ENCODE measurements around the gene CCR5AS.

Gene CCR5AS

DNA sequence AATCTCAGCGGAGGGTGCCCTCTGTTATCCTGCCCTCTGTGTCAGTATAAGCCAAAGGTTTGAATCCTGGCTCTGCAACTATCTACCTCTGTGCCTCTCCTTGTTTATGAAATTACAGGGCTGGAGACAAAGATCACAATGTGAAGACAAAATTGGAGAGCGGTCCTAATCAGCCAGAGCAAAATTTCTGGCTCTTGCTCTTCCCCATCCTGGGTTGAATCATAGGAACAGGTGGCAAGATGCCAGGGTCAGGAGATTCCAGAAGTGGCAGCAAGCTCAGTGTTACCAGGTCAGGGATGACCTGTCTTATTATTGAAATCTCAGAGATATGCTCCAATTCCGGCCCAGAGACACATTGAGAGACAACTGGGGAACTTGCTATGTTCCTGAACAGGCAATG, 55.2 kb downstream of the CCR5AS start:
- Histone ChIP-seq H3K23ac (ENCODE audit: low read length in 2 of 2) (peak overlapping the region in 1 of 2 experiments; percentile 79), H3K27me3 (ENCODE audit: control insufficient read depth in 1 of 2, insufficient read depth in 1 of 2, low read length in 2 of 2) (peaks cover 46 to 81% of the 10 kb centered on the region in 2 experiments), H3K9me3 (ENCODE audit: control insufficient read depth, low read length) (no peaks in the 10 kb centered on the region), H3K4me1 (ENCODE audit: control insufficient read depth, insufficient read depth, low read depth, low read length) (no peaks in the 10 kb centered on the region), H2AFZ (ENCODE audit: low read depth, low read length) (no peak overlapping the region), H3K4me2 (ENCODE audit: low read length, poor library complexity, severe bottlenecking) (no peak overlapping the region), H3K4me3 (ENCODE audit: insufficient read depth in 1 of 2, low read depth in 1 of 2, low read length in 2 of 2) (no peak overlapping the region), H3K14ac (ENCODE audit: low read length in 2 of 2) (no peak overlapping the region), H4K91ac (ENCODE audit: low read length) (no peak overlapping the region), H2BK12ac (ENCODE audit: low read length in 2 of 2) (no peak overlapping the region), H3K27ac (ENCODE audit: low read length, poor library complexity, severe bottlenecking) (no peak overlapping the region), H4K8ac (ENCODE audit: low read length) (no peak overlapping the region), H2BK120ac (ENCODE audit: low read depth, low read length) (no peak overlapping the region), H2AK5ac (ENCODE audit: low read length, severe bottlenecking) (no peak overlapping the region), H2BK15ac (ENCODE audit: low read depth, poor library complexity, severe bottlenecking) (no peak overlapping the region), H3K18ac (ENCODE audit: low read depth in 1 of 2, low read length in 2 of 2) (no peak overlapping the region), H3K4ac (ENCODE audit: low read depth in 1 of 2, low read length in 2 of 2) (no peak overlapping the region), H3K36me3 (ENCODE audit: control insufficient read depth in 1 of 2, insufficient read depth in 2 of 2, low read depth in 1 of 2, low read length in 2 of 2) (no peaks in the 10 kb centered on the region), H2BK5ac (ENCODE audit: low read depth, low read length, poor library complexity, severe bottlenecking) (no peak overlapping the region), H3K9ac (ENCODE audit: low read length) (no peak overlapping the region), H3K79me1 (replicated peaks; ENCODE audit: low read length, poor library complexity, severe bottlenecking) (no peaks in the 10 kb centered on the region)
- 78% methylated on average over 2 of the region's 3 CpGs for WGBS
- DNase-seq, result no peak

DNA sequence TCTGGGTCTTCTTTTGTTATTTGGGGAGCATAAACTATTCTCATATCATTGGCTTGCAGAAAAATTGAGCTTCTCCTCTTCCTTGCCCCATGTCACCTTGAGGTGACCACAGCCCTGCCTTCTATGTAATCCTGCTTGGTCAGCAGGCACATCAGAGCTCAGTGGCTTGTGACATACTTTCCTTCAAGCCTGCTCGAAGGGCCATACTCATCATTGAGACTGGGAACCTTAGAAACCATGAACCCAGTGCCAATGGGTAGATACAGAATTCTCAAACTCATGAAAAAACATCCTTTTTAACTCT, 56.7 kb downstream of the CCR5AS start:
- no peak overlapping the region for H4K91ac ChIP-seq (ENCODE audit: low read length)
- no peak overlapping the region for H2AK5ac ChIP-seq (ENCODE audit: low read length, severe bottlenecking)
- H3K4me2 ChIP-seq (ENCODE audit: low read length, poor library complexity, severe bottlenecking), result no peak overlapping the region
- no peak overlapping the region for H4K8ac ChIP-seq (ENCODE audit: low read length)
- H2BK15ac ChIP-seq (ENCODE audit: low read depth, poor library complexity, severe bottlenecking), result no peak overlapping the region
- H3K36me3 ChIP-seq (ENCODE audit: control insufficient read depth in 1 of 2, insufficient read depth in 2 of 2, low read depth in 1 of 2, low read length in 2 of 2), result no peaks in the 10 kb centered on the region
- H3K4ac ChIP-seq (ENCODE audit: low read depth in 1 of 2, low read length in 2 of 2), result no peak overlapping the region
- H3K27ac ChIP-seq (ENCODE audit: low read length, poor library complexity, severe bottlenecking), result no peak overlapping the region
- no peak overlapping the region for H2BK120ac ChIP-seq (ENCODE audit: low read depth, low read length)
- H3K18ac ChIP-seq (ENCODE audit: low read depth in 1 of 2, low read length in 2 of 2), result no peak overlapping the region
- no peaks in the 10 kb centered on the region for H3K79me1 ChIP-seq (replicated peaks; ENCODE audit: low read length, poor library complexity, severe bottlenecking)
- no peak overlapping the region for H2BK12ac ChIP-seq (ENCODE audit: low read length in 2 of 2)
- no peak overlapping the region for H3K14ac ChIP-seq (ENCODE audit: low read length in 2 of 2)
- no peak for DNase-seq
- H3K4me1 ChIP-seq (ENCODE audit: control insufficient read depth, insufficient read depth, low read depth, low read length), result no peaks in the 10 kb centered on the region
- H3K9me3 ChIP-seq (ENCODE audit: control insufficient read depth, low read length), result no peaks in the 10 kb centered on the region
- no peak overlapping the region for H2AFZ ChIP-seq (ENCODE audit: low read depth, low read length)
- WGBS, result 43% methylated on average over 1 of the region's 1 CpG
- H3K23ac ChIP-seq (ENCODE audit: low read length in 2 of 2), result no peak overlapping the region
- H3K9ac ChIP-seq (ENCODE audit: low read length), result no peak overlapping the region
- H2BK5ac ChIP-seq (ENCODE audit: low read depth, low read length, poor library complexity, severe bottlenecking), result no peak overlapping the region
- H3K27me3 ChIP-seq (ENCODE audit: control insufficient read depth in 1 of 2, insufficient read depth in 1 of 2, low read length in 2 of 2), result peaks cover 35 to 67% of the 10 kb centered on the region in 2 experiments
- no peak overlapping the region for H3K4me3 ChIP-seq (ENCODE audit: insufficient read depth in 1 of 2, low read depth in 1 of 2, low read length in 2 of 2)

DNA sequence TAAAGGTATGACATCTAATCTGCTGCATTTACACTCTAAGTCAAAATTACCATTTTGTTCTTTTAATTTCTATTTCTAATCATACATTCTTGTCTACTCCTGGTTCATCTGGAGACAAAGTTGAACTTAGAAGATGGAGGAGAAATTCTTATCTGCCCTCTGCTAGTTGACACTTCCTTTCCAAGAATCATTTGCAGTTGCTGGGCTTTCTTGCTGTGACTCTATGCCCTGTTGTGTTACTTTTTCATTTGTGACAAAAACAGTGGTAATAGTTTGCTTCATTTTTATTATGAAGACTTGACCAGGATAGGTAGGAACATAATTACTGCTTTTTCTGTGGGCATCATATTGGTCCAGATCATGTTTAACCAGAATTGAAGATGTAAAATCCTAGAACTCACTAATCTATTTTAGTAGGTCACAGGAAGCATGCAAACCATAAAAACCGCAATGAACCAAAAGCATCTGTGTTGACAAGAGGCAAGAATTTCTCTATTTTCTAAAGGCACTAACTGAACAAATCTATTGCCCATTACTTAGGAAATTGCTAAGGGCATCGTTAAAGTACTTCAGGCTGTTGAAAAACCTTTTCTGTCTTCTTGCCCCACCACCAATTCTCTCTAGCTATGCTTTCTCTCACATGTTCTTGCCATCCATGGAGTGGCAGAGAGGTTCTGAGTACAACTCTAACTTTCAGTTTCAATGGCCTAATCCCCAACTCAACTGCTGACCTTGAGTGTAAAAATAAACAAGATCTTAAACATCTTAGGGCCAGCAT, 57.2 kb downstream of the CCR5AS start:
- Histone ChIP-seq H3K4me2 (ENCODE audit: low read length, poor library complexity, severe bottlenecking) (no peak overlapping the region), H2BK12ac (ENCODE audit: low read length in 2 of 2) (no peak overlapping the region), H2AK5ac (ENCODE audit: low read length, severe bottlenecking) (no peak overlapping the region), H3K4me1 (ENCODE audit: control insufficient read depth, insufficient read depth, low read depth, low read length) (no peaks in the 10 kb centered on the region), H4K91ac (ENCODE audit: low read length) (no peak overlapping the region), H3K36me3 (ENCODE audit: control insufficient read depth in 1 of 2, insufficient read depth in 2 of 2, low read depth in 1 of 2, low read length in 2 of 2) (no peaks in the 10 kb centered on the region), H2AFZ (ENCODE audit: low read depth, low read length) (no peak overlapping the region), H3K4ac (ENCODE audit: low read depth in 1 of 2, low read length in 2 of 2) (no peak overlapping the region), H2BK120ac (ENCODE audit: low read depth, low read length) (no peak overlapping the region), H4K8ac (ENCODE audit: low read length) (no peak overlapping the region), H3K18ac (ENCODE audit: low read depth in 1 of 2, low read length in 2 of 2) (no peak overlapping the region), H2BK5ac (ENCODE audit: low read depth, low read length, poor library complexity, severe bottlenecking) (no peak overlapping the region), H3K79me1 (replicated peaks; ENCODE audit: low read length, poor library complexity, severe bottlenecking) (no peaks in the 10 kb centered on the region), H3K27me3 (ENCODE audit: control insufficient read depth in 1 of 2, insufficient read depth in 1 of 2, low read length in 2 of 2) (peaks cover 31 to 62% of the 10 kb centered on the region in 2 experiments), H3K14ac (ENCODE audit: low read length in 2 of 2) (no peak overlapping the region), H3K9me3 (ENCODE audit: control insufficient read depth, low read length) (no peaks in the 10 kb centered on the region), H3K9ac (ENCODE audit: low read length) (no peak overlapping the region), H3K4me3 (ENCODE audit: insufficient read depth in 1 of 2, low read depth in 1 of 2, low read length in 2 of 2) (no peak overlapping the region), H3K23ac (ENCODE audit: low read length in 2 of 2) (no peak overlapping the region), H2BK15ac (ENCODE audit: low read depth, poor library complexity, severe bottlenecking) (no peak overlapping the region), H3K27ac (ENCODE audit: low read length, poor library complexity, severe bottlenecking) (no peak overlapping the region)
- WGBS, result 61% methylated on average over 2 of the region's 2 CpGs
- no peak for DNase-seq

DNA sequence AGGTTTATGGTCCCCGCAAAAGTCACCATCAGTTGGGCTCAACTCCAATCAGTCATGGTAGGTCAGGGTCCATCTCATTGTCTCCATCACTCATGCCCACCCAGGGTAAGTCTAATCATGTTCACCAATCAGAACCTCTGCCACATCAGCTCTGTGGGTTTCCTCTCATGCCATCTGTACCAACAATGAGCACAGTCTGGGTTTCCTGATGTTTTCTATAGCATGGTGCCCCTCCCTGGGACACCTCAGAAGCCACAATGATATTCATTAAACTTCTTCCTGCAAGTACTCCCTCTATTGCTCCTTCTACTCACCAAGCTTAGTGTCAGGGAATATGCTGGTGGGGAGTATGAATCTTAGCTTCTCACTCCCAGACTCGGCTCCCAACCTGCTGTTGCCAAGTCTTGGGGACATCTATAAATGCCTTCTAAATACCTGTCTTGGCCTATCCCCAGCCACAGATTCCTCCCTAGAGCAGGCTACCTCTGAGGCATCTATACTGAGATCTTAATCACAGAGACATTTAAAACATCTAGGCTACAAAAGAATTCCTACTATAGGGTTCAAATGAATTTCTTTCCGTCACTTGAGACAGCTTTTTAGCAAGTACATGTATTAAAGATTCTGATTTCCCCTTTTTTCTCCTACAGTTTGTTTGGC, 57.9 kb downstream of the CCR5AS start:
- no peak overlapping the region for H2BK12ac ChIP-seq (ENCODE audit: low read length in 2 of 2)
- H3K79me1 ChIP-seq (replicated peaks; ENCODE audit: low read length, poor library complexity, severe bottlenecking), result no peaks in the 10 kb centered on the region
- no peak overlapping the region for H2BK15ac ChIP-seq (ENCODE audit: low read depth, poor library complexity, severe bottlenecking)
- no peak overlapping the region for H3K14ac ChIP-seq (ENCODE audit: low read length in 2 of 2)
- peaks cover 23 to 55% of the 10 kb centered on the region in 2 experiments for H3K27me3 ChIP-seq (ENCODE audit: control insufficient read depth in 1 of 2, insufficient read depth in 1 of 2, low read length in 2 of 2)
- H3K27ac ChIP-seq (ENCODE audit: low read length, poor library complexity, severe bottlenecking), result no peak overlapping the region
- H3K4ac ChIP-seq (ENCODE audit: low read depth in 1 of 2, low read length in 2 of 2), result no peak overlapping the region
- no peak overlapping the region for H3K18ac ChIP-seq (ENCODE audit: low read depth in 1 of 2, low read length in 2 of 2)
- no peak overlapping the region for H4K8ac ChIP-seq (ENCODE audit: low read length)
- no peak overlapping the region for H2AFZ ChIP-seq (ENCODE audit: low read depth, low read length)
- no peaks in the 10 kb centered on the region for H3K9me3 ChIP-seq (ENCODE audit: control insufficient read depth, low read length)
- H3K4me2 ChIP-seq (ENCODE audit: low read length, poor library complexity, severe bottlenecking), result no peak overlapping the region
- DNase-seq, result no peak
- no peaks in the 10 kb centered on the region for H3K4me1 ChIP-seq (ENCODE audit: control insufficient read depth, insufficient read depth, low read depth, low read length)
- H2AK5ac ChIP-seq (ENCODE audit: low read length, severe bottlenecking), result no peak overlapping the region
- no peaks in the 10 kb centered on the region for H3K36me3 ChIP-seq (ENCODE audit: control insufficient read depth in 1 of 2, insufficient read depth in 2 of 2, low read depth in 1 of 2, low read length in 2 of 2)
- 78% methylated on average over 3 of the region's 3 CpGs for WGBS
- no peak overlapping the region for H3K9ac ChIP-seq (ENCODE audit: low read length)
- H2BK120ac ChIP-seq (ENCODE audit: low read depth, low read length), result no peak overlapping the region
- H3K23ac ChIP-seq (ENCODE audit: low read length in 2 of 2), result no peak overlapping the region
- no peak overlapping the region for H3K4me3 ChIP-seq (ENCODE audit: insufficient read depth in 1 of 2, low read depth in 1 of 2, low read length in 2 of 2)
- H4K91ac ChIP-seq (ENCODE audit: low read length), result no peak overlapping the region
- no peak overlapping the region for H2BK5ac ChIP-seq (ENCODE audit: low read depth, low read length, poor library complexity, severe bottlenecking)
